HG03575 (cell line): ENCODE measurements around the gene SS18L1.

ENCODE experiments used
- ATAC-seq: cut with Tn5 transposase; IDR thresholded peaks from one replicate; pipeline ENCODE4 v1.9.1; 2021; ENCODE audit not compliant: unreplicated experiment, insufficient number of reproducible peaks, low FRiP score; ENCODE audit errors: extremely low read depth

SS18L1 gene

GRCh38 chr20:62183426-62184142 is 40.0 kb downstream of the SS18L1 start:
- ATAC-seq = no peak

DNA sequence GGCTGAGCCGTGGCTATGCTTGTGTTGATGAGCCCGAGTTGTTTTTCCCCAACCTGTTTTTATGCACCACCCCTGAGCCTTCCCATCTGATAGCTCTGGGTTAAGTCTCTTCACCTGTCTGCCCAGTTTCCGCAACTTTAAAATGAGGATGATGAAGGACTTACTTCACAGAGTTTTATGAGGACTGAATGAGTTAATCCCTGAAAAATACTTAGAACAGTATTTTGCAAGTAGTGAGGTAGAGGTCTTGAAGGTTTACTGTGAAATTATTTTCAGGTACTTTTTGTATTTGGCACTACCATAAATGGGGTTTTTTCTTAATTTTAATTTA is 42.5 kb downstream of the SS18L1 start:
- ATAC-seq = no peak

- no peak for ATAC-seq
These were observed 43.6 kb downstream of the SS18L1 start for GRCh38 chr20:62186887-62187866.

DNA sequence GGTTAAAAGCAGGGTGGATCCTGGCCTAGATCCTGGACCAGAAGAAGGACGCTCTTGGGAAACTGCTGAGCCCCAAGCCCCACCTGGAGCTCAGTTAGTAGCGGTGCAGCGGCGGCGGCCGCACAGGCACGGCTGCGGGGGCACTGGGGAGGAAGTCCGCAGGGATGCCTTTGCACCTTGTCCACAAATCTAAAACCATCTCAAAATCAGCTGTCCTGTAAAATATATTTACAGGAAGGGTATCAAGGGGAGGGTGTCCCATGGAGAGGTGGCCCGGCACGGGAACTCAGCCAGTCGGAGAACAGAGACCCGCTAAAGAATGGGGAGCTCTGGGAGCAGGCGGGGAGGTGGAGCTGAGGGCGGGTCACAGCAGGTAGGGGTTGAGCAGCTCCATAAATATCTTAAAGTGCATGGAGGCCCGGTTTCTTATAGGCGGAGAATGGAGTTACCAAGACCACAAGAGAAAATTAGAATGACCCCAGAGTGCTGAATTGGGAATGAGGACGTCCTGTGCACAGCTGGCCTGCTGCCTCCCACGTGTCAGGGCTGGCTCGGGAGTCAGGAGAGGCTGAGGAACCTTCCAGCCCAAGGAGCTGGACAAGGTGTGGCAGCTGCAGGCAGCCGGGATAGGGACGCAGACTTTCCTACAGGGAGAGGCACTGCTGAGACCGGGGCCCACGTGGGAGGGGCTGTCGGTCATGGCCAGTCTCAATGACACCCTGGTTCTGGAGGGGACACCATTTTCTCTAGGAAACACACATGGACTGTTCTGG is 47.3 kb downstream of the SS18L1 start:
- ATAC-seq = no peak

DNA sequence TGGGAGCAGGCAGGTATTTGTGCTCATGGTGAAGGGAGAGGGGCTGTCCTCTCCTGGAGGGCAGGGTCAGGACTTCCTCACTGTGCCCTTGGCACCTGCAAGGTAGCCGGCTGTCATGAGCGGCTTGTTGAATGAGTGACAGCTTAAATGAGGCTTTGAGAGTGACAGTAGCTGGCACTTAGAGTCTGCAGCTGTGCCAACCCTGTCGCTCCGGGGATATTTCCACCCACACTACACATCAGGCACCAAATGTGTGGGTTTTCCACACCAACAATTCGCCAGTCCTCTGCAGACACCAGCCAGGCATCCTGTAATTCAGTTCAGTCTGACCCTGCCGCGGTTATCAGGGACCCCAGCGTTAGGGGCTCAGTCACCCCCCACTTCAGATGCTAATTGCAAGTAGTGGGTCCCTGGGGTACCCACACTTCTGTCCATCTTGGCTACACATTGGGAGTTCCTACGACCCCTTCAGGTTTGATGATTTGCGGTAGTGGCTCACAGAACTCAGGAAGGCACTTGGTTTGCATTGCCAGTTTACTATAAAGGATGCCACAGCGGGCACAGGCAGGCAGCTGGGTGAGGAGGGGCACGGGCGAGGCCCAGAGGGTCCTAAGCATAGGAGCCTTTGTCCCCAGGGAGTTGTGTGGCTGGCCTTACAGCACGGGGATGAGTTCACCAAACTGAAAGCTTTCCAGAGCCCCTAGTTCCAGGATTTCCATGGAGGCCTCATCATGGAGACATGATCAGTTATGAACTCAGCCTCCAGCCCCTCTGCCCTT is 48.4 kb downstream of the SS18L1 start:
- no peak for ATAC-seq

GRCh38 chr20:62192635-62193034 is 49.1 kb downstream of the SS18L1 start:
- ATAC-seq = no peak

DNA sequence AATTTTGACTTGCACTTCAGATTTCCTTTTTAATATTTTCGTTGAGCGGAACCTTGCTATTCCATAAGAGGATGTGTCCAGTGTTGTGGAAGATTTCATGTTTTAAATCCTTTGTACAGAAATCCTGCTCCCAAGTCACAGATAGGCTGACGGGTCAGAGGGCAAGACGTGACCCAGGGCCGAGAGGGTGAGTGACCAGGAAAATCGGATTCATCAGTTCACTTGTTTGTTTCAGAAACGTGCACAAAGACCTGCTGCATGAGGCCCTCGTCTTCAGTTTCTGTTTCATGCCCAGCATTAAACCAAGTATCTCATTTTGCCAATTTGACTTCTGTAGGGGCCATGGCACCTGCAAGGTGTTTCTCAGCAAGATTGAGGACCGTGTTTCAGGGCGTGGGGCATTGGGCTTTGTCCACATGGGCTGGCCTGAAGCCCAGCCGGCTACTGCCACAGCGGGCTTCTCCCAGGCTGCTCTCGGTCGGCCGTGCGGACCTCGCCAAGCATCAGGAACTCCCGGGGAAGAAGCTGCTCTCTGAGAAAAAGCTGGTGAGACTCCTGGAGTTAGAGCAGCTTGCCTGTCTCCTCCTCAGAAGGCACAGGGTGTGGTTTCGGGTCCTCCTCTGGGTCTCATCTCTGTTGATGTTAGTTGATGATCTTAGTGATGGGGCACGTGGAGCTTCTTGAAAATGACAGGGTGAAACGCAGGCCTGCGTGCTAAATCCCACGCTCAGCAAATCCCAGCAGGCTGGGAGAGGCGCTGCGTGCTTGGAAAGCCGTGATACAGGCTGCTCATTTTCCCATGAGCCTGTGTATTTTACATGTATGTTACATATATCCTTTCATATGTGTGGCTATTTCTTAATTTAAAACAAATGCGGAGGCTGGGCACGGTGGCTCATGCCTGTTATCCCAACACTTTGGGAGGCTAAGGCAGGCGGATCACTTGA is 49.8 kb downstream of the SS18L1 start:
- ATAC-seq = no peak

DNA sequence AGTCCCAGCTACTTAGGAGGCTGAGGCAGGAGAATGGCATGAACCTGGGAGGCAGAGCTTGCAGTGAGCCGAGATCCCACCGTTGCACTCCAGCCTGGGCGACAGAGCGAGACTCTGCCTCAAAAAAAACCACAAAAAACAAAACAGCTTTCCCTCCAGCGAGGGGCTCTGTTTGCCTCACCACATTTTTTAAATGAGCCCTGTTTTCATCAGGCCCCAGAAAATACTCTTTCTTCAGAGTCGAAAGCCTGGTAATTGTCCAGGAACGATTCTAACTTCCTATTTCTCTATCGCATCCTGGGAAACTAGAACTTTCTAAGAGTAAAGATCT is 51.5 kb downstream of the SS18L1 start:
- ATAC-seq = no peak

DNA sequence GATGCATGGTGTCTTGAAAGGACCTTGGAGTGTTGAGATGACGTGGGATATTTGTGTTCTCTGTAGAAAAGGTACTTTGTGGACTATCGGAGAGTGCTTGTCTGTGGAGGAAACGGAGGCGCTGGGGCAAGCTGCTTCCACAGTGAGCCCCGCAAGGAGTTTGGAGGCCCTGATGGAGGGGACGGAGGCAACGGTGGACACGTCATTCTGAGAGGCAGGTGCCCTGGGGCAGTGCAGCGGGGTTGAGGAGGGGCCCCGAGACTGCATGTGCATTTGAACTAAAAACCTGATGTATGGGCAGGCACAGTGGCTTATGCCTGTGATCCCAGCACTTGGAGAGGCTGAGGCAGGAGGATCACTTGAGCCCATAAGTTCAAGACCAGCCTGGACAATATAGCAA is 52.2 kb downstream of the SS18L1 start:
- ATAC-seq = no peak

- no peak for ATAC-seq
These were observed 52.7 kb downstream of the SS18L1 start for GRCh38 chr20:62196286-62196685.

DNA sequence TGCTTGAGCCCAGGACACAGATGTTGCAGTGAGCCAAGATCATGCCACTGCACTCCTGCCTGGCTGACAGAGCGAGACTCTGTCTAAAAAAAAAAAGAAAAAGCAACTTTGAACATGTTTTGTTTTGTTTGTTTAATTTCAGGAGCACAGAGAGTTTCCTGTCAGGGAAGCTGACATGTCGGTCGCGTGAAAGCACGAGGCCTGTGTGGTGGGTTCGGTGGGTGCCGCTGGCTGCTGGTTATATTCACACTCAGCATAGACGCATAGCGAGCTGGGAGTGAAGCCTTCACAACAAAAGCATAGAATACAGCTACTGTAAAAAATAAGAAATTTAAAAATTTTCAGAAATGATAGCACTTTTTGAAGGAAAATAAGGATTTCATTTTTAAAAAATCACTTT is 53.7 kb downstream of the SS18L1 start:
- no peak for ATAC-seq

- no peak for ATAC-seq
These were observed 54.2 kb downstream of the SS18L1 start for GRCh38 chr20:62197801-62198200.

- no peak for ATAC-seq
These were observed 54.9 kb downstream of the SS18L1 start for GRCh38 chr20:62198496-62198895.

DNA sequence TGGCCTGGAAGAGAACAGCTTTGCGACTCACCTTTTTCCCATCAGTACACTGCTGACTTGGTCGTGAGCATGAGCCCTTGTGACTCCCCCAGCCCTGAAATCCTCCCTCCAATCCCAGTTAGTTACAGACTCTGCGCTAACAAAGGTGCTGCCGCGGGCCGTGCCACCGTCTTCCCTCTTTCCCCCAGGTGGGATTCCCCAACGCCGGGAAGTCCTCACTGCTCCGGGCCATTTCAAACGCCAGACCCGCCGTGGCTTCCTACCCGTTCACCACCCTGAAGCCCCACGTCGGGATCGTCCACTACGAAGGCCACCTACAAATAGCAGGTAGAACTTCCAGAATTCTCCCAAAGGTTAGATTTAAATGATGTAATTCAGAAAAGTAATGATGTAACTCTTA is 55.4 kb downstream of the SS18L1 start:
- ATAC-seq = no peak

DNA sequence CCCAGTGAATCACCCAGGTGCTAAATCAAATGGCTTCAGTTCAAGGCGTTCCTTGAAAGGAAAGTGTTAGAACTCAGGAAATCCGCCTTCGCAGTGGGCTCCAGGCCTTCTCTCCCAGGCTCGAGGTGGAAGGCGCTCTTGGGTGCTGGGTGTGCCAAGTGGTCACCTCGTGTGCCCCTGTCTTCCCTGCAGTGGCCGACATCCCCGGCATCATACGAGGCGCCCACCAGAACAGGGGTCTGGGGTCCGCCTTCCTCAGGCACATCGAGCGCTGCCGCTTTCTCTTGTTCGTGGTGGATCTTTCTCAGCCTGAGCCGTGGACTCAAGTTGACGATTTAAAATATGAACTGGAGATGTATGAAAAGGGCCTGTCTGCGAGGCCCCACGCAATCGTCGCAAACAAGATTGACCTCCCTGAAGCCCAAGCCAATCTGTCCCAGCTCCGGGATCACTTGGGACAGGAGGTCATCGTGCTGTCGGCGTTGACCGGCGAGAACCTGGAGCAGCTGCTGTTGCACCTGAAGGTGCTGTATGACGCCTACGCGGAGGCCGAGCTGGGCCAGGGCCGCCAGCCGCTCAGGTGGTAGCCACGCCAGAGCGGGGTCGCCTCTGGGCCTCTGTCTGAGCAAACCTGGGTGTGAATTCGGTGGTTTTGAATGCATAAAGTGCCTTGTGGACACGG is 57.1 kb downstream of the SS18L1 start:
- no peak for ATAC-seq

DNA sequence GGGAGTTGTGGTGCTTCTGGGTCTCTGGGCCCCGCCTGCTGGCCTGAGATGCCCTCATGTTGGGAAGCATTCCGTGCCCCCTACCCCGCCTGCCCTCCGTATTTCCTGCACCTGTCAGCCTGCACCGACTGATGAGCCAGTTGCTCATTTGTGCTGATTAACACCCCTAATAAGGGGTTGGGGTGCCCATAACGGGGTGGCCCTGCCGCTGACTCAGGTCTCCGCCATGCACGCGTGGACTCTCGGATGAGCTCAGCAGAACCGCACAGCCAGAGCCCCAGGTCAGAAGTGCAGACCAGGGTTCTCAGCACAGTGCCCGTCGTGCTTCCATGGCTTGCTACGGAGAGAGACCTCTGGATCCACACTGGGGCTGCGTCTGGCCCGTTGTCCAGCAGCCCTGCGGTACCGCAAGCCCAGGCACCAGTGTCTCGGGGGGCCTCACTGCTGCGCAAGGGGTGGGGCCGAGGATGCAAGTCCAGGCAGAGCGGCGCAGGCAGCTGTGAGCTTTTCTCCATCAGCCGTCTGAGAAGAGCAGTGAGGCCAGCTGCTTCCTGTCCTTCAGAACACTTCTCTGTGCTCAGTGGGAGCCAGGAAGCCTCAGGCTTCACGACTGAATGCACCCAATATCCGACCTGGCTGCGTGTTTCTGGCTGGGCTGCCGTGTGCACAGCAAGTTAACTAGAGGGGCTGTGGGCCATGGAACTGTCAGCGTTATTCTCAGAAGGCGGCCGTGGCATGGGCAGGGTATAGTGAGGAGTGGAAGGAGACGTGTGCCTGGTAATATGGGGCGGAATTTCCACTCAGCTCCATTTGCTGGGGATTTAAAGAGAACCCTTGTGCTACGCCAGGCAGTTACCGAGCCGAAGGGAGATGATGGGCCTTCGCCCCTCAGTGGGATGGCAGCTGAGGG is 57.9 kb downstream of the SS18L1 start:
- no peak for ATAC-seq

DNA sequence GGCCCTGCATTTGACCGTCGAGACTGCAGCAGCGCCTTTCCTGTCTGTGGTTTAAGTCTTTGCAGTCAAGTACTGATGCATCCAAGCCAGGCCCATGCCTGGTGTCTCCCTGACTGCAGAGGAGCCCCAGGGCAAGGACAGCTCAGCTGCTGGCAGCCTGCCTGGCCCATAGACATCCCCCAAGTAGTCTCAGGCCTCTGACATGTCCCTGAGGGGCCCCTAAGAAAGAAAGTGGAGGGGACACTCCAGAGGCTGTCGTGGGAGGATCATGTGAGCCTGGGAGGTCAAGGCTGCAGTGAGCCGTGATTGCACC is 58.5 kb downstream of the SS18L1 start:
- ATAC-seq = no peak
